Fibroblast of pulmonary artery (primary cell): ENCODE results near the gene FOXP4.

Source experiments
- DNase-seq: peaks from one replicate; pipeline ENCODE4 v3.0.0-alpha.2; 2010; ENCODE audit warnings: low read depth
- H3K4me3 ChIP-seq: replicated peaks from 2 replicates; pipeline ENCODE4 v1.5.1; 2011; ENCODE audit warnings: low read depth, mild to moderate bottlenecking, control low read depth, low read length, moderate library complexity
- CTCF ChIP-seq: IDR thresholded peaks from 2 replicates; pipeline ENCODE4 v1.5.1; 2011; ENCODE audit warnings: mild to moderate bottlenecking, control low read depth, low read length, inconsistent platforms; ENCODE audit errors: missing control alignments

The FOXP4 gene

DNA sequence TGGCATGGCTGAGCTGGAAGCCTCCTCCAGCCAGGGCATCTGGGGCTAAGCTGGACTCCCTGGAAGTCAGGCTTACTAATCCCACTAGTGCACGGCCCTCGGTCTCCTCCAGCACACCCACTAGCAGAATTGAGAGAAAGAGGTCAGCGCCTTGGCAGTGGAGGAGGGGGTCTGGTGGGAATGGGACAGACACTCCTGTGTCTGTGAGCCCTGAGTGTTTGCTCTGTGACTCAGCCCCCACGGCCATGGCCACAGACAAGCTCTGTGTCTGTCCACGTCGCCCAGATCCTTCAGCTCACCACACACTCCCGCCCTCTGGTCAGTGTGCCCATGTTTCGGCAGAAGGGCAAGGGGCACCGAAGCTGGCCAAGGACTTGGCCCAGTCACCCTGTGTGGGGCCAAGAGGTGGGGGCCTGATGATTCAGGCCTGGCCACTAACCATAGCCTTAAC, 100.9 kb downstream of the FOXP4 start:
- TF ChIP-seq CTCF = no peak
- no peak overlapping the region for H3K4me3 ChIP-seq
- no peak for DNase-seq

DNA sequence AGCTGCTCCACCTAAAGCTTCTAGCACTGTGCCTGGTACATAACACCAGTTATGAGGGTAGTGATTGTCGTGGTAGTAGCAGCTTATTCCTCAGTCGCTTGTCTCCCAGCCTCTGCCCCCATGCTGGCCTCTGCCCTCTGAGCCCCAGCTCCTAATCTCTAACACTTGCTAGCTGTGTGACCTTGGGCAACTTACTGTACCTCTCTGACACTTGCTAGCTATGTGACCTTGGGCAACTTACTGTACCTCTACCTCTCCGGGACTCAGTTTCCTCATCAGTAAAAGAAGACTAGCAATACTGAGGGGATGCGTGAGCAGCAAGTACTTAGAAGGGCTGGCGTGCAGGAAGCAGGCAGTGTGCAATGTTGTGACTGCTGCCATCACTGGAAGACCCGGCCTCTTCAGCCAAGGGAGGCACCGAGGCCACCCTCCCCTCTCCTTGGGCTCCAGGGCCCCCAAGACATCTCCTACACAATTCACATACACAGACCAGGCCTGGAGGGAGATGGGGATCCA, 101.9 kb downstream of the FOXP4 start:
- no peak for DNase-seq
- no peak overlapping the region for H3K4me3 ChIP-seq
- TF ChIP-seq CTCF = no peak

- no peak for TF ChIP-seq CTCF
- H3K4me3 ChIP-seq = no peak overlapping the region
- no peak for DNase-seq
Observed at GRCh38 chr6:41648921-41649320, 102.7 kb downstream of the FOXP4 start.

DNA sequence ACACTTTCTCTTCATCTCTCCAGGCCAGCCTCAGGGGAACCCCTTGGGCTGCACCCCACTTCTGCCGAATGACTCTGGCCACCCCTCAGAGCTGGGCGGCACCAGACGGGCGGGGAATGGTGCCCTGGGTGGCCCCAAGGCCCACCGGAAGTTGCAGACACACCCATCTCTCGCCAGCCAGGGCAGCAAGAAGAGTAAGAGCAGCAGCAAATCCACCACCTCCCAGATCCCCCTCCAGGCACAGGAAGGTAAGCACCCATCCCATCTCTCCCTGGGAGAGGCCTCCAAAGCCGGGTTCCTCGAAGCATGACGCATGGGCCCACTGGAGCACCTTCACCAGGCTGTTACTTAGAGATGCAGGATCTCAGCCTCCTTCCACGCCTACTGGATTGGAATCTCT, 103.4 kb downstream of the FOXP4 start:
- DNase-seq = no peak
- H3K4me3 ChIP-seq = no peak overlapping the region
- TF ChIP-seq CTCF = no peak

DNA sequence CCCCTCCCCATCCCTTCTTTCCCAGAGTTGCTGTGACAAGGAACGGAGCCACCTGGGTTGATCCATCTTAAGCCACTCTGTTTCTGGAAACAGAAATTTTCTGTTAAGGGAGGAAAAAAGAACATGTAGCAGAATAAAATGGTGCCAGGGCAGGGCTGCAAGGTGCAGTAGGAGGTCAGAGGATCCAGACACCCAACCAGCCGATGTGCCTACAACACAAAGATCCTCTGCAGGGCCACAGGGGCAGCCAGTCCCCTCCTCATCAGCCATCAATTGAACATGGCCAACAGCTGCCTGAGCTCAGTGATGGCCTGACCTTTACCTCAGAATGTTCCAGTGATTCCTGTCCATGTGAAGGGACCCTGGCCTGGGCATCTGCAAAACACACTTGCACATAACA, 103.9 kb downstream of the FOXP4 start:
- no peak for TF ChIP-seq CTCF
- no peak for DNase-seq
- no peak overlapping the region for H3K4me3 ChIP-seq

DNA sequence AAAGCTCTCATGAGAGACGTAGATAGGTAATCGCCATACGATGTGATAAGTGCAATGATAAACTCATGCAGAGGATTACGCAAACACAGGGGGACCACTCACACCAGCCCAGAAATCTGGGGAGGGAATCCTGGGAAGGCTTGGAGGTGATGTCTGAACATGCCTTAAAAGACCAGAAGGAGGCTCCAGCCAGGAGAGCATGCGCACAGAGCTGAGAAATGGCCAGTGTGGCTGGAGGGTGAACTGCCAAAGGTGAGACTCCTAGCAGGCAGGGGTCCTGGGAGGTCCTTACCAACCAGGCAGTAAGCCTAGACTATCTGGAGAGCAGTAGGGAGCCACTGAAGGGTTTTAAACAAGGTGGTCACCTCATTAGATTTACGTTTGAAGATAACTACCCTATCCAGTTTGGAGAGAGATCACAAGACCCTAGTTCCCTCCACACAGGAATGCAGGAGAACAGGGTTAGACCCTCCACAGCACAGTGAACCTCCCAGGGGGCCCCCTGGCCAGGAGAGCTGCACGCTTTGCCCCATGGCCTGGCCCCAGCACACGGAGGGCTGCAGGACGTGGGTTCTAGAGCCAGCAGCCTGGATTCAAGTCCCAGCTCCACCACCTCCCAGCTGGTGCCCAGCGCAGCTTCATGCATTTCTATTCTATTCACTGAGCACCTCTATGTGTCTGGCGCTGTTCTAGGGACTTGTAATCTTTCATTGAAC, 105.2 kb downstream of the FOXP4 start:
- DNase-seq = no peak

More for the DNA sequence above, 105.2 kb downstream of the FOXP4 start:
- no peak for TF ChIP-seq CTCF
- no peak overlapping the region for H3K4me3 ChIP-seq
